ENCODE data around the gene EMILIN2.
"Not testable (repeated sequence)": the region's sequence is repeated elsewhere in the genome, so short reads cannot be mapped to it uniquely, and the experiment has no call there.

EMILIN2 gene

GRCh38 chr18:2846636-2847316 lies at the start of gene EMILIN2:
EMILIN2 (plus strand) TSS chr18:2847006; CDS start chr18:2847189, 183 bp downstream.
- no peak for FAIRE-seq

- FAIRE-seq = no peak
These were observed 48.9 kb upstream of the EMILIN2 start for GRCh38 chr18:2797951-2798350.

- no peak for FAIRE-seq
These were observed 47.4 kb upstream of the EMILIN2 start for GRCh38 chr18:2799369-2799768.

GRCh38 chr18:2805970-2806943 lies 40.5 kb upstream of the EMILIN2 start:
- FAIRE-seq = no peak

- not testable (repeated sequence) for FAIRE-seq
These were observed 38.2 kb upstream of the EMILIN2 start for GRCh38 chr18:2808640-2809039.

GRCh38 chr18:2809666-2810183 lies 37.1 kb upstream of the EMILIN2 start:
- not testable (repeated sequence) for FAIRE-seq

GRCh38 chr18:2811416-2811815 lies 35.4 kb upstream of the EMILIN2 start:
- no peak for FAIRE-seq

GRCh38 chr18:2814928-2815327 lies 31.9 kb upstream of the EMILIN2 start:
- FAIRE-seq = no peak

GRCh38 chr18:2818281-2818680 lies 28.5 kb upstream of the EMILIN2 start:
- no peak for FAIRE-seq

- FAIRE-seq = no peak
These were observed 25.1 kb upstream of the EMILIN2 start for GRCh38 chr18:2821695-2822094.

- no peak for FAIRE-seq
These were observed 24.4 kb upstream of the EMILIN2 start for GRCh38 chr18:2822213-2822921.

- FAIRE-seq = no peak
These were observed 23.6 kb upstream of the EMILIN2 start for GRCh38 chr18:2823202-2823601.

- FAIRE-seq = no peak
These were observed 22.8 kb upstream of the EMILIN2 start for GRCh38 chr18:2823966-2824365.

- FAIRE-seq = no peak
These were observed 21.9 kb upstream of the EMILIN2 start for GRCh38 chr18:2824865-2825264.

- no peak for FAIRE-seq
These were observed 21.1 kb upstream of the EMILIN2 start for GRCh38 chr18:2825613-2826175.

GRCh38 chr18:2826581-2826980 lies 20.2 kb upstream of the EMILIN2 start:
- no peak for FAIRE-seq

GRCh38 chr18:2827061-2827460 lies 19.7 kb upstream of the EMILIN2 start:
- no peak for FAIRE-seq

- FAIRE-seq = not testable (repeated sequence)
These were observed 10.7 kb upstream of the EMILIN2 start for GRCh38 chr18:2836118-2836517.

- FAIRE-seq = not testable (repeated sequence)
These were observed 9.5 kb upstream of the EMILIN2 start for GRCh38 chr18:2837290-2837689.

GRCh38 chr18:2839202-2839601 lies 7.6 kb upstream of the EMILIN2 start:
- FAIRE-seq = no peak

- FAIRE-seq = no peak
These were observed 6.3 kb upstream of the EMILIN2 start for GRCh38 chr18:2840521-2840920.

- no peak for FAIRE-seq
These were observed 3.7 kb upstream of the EMILIN2 start for GRCh38 chr18:2843146-2843545.

GRCh38 chr18:2845172-2845571 lies 1.6 kb upstream of the EMILIN2 start:
- no peak for FAIRE-seq

Measured in TTC549 (cell line).